ENCODE data around the gene DUSP2.
A peak's percentile ranks its signal among the peaks of the same experiment; 100 is the strongest.
"Not testable (repeated sequence)": the region's sequence is repeated elsewhere in the genome, so short reads cannot be mapped to it uniquely, and the experiment has no call there.

Gene DUSP2

DNA sequence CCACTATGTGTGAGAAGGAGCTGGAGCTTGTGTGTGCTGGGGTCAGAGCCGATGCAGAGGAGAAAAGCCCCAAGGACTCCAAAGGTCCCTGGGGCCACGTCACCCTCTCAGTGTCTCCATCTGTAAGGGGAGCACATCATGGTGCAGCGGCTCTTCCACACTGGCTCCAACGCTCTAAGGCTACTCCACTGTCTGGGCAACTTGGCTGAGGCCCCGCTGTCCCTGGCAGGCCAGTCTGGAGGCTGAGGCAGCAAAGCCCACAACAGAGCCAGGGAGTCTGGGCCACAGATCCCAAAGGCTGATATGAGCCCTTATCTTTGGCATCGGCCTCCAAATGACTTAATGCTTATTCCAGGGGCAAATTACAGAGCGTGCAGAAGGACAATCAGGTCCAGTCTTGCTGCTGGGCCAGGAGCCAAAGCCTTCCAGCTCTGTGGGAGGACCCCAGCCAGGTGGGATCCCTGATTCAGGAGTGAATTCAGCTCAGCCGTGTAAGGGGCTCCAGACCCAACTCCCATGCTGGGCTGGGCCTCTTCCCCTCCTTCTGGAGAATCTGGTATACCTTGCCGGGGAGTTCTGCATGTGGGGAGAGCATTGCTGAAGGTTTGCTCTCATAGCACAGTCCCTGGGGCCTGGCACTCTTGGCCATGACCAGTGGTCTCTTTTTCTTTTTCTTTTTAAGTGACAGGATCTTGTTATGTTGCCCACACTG lies 1.8 kb upstream of the DUSP2 start:
- DNase-seq = no peak

DNA sequence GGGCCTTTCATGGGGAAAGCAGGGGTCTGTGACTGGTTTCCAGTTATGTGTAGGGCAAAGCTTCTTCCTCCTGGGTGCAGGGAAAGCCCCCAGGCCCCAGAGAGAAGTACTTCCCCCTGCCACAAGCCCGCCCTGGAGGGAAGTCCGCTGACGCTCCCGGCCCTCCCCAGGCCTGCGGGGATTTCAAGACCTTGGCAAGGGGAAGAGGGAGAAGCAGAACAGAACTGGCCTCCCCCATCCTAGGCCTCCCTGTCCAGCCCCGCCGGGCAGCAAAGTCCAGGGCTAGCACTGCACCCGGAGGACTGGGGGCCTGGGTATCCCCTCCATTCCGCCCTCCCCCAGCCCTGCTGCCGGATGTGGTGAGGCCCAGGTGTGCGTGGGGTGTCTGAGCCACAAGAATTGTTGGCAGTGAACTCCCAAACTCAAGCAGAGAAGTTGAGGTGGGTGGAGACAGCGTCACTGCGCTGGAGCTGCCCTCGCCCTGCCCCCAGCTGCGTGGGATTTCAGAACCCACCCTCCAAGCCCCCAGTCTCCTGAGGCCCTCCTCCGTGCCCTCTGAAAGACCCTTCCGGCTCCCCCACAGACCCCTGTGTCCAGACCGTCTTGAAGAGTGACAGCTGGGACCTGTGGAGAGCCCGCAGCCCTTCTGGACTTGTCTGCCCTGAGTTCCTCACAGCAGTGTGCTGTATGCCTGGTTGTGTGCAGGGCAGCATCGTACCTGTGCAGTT lies 1.1 kb upstream of the DUSP2 start:
- peak; percentile 62 for DNase-seq

DNA sequence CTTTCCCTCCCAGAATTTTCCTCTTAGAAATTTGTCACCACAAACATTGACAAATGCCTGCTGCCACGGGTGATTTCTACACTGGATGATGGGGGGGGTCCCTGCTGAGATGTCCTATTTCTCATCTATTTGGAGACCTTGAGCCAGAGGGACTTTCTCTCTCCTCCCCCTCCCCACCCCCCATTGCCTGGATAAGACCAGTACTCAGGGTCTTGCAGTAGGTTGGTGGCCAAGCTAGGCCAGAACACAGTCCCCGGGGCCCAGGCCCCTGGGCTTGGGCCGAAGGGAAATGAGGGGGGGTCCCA lies 560 bp upstream of the DUSP2 start:
- no peak for DNase-seq

DNA sequence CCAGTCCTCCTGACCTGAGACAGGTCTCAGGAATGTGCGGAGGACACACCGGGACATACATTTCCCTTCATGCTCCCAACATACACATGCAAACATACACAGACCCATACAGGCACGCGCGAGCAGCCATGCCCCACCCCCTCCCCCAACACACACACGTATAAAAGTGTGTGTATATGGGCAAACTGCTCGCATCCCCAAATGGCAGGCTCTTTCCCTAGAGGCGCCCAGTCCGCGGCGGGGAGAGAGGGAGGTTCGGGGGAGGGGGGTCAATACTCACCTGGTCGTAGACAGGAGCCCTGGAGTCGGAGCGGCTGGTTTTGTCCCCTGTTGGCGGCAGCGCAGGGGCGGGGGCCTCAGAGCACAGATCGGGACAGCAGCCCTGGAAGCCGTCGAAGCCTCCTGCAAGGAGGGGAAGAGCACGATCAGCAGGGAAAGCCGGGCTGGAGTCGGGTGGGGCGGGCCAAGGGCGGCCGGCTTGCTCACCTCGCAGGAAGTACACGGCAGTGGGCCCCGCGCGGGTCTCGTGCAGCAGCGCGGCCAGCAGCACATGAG lies 682 bp downstream of the DUSP2 start:
- no peak for DNase-seq

DNA sequence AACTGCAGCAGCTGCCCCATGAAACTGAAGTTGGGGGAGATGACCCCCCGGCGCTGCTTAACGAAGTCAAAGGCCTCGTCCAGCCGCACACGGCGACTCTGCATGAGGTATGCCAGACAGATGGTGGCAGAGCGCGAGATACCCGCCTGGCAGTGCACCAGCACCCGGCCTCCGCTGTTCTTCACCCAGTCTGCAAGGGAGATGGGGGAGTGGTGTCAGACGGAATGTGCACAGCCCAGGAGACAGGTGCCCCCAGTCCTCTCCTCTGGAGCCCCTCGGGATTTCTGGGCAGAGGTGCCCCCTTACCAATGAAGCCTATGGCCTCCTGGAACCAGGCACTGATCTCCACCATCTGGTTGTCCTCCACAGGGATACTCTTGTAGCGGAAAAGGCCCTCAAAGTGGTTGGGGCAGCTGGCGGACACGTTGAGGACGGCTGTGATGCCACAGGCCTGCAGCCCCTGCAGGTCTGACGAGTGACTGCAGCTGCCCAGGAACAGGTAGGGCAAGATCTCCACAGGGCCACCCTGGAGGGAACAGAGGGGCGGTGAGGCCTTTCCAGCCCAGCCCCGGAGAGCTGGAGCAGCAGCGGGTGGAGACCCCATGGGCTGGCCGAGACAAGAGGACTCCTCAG lies 1.3 kb downstream of the DUSP2 start:
- DNase-seq = no peak

DNA sequence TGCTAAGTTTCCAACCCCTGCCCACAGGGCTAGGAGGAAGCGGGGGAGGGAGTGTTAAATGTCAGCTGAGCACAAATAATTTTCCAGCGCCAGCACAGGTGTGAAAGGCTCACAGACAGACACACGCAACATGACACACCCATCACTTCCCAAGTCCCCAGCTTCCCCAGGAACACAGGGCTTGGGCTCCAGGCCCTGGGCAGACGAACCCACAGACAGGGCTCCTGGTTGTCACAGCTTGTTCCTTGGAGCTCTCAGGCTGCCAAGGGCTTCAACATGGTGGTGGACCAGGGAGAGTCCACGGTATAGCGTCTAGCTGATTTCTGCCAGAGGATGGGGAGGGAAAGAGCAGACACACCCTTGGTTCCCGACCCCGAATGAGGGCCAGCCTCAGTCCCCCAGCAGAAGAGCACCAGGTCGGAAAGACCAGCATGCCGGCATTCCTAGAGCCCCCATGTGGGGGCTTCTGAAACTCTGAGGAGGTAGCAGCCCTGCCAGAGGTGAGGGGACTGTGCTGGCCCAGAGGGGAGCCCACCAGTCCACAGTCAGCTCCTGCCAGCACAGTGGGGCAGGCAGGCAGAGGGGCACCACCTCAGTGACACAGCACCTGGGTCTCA lies 1.9 kb downstream of the DUSP2 start:
- DNase-seq = no peak

DNA sequence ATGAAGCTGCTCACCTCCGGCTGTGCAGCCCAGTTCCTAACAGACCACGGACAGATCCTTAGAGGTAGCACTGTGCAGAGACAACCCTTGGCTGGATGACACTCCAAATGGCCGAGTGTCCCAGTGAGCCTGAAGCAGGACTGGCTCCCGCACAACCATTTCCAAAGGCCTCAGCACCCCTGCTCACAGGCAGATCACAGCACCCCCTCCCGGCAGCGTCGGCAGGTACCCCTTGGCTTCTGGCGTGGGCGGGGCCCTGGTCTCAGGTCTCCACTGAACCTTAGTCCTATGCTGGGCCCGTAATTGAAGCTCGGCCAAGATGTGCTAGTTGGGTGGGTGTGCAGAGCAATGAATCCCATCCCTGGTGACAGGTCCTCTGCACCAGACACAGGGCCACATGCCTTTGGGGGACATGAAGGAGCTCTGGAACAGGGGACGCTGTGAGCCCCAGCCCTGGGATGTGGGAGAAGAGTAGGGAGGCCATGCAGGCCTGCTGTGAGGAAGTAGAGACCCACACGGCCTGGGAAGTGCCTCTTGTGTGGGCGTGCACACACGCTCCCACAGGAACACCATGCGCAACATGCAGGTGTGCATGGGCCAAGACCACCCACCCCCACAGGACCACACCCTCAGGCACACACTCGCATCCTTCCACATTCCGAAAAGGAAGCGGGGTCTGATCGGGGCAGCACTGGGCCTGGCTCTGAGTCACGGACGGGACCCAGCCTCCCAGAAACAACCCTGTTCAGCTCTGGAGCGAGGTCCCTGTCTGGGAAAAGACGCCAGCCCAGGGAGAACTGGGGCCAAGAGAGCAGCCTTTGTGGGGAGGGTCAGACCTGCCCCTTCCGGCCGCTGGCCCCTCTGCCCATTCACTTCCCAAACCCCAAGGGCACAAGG lies 2.8 kb downstream of the DUSP2 start:
- DNase-seq = no peak

DNA sequence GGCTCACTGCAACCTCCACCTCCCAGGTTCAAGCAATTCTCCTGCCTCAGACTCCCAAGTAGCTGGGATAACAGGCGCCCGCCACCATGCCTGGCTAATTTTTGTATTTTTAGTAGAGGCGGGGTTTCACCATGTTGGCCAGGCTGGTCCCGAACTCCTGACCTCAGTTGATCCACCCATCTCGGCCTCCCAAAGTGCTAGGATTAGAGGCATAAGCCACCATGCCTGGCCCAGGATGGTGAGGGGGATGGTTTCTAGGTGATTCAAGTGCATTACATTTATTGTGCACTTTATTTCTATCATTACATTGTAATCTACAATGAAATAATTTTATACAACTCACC lies 3.6 kb downstream of the DUSP2 start:
- not testable (repeated sequence) for DNase-seq

DNA sequence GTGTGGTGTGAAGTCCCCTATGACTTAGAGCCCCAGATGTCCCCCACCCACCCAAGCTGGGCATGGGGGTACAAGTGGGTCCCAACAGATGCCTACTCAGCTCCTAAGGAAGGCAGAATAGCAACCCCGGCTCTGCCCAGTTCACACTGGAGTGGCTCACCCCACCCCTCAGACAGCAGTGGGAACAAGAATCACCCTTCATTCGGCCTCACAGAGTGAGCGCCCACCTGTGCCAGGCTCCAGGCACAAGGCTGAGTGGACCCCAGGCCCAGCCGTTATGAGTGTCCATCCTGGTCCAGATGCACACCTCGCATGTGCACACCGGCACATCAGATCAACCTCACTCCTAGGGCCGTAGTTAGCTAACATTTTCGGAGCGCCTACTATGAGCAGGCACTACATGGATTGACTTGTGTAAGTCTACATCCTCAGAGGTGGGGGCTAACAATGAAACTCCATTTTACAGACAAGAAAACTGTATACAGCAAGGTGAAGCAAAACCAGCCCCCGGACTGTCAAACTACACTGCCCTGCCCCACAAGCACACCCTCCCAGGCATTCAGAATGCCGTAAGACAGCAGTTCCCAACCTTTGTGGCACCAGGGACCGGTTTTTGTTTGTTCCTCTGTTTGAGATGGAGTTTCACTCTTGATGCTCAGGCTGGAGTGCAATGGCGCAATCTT lies 4.2 kb downstream of the DUSP2 start:
- no peak for DNase-seq

DNA sequence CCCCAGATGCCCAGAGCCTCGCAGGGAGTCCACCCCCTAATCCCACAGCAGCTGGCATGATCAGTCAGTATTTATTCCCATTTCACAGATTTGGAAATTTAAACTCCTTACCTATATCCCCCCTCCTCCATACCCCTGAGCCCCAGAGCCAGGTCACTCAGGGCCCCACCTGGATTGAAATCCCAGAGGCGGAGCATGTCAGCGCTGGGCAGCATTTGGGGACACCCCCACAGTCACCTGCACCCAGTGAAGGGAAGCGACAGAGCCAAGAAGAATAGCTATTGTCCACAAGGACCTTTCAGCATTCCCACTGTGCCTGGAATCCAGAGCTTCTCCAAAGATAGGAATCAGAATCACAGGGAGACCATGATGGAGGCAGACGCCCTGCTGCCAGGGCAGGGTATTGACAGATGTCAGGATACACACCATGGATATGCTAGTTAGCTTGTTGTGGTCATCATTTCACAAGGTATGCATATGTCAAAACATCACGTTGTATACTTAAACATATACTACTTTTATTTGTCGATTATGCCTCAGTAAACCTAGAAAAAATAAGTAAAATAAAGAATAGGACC lies 6.0 kb downstream of the DUSP2 start:
- DNase-seq = no peak

DNA sequence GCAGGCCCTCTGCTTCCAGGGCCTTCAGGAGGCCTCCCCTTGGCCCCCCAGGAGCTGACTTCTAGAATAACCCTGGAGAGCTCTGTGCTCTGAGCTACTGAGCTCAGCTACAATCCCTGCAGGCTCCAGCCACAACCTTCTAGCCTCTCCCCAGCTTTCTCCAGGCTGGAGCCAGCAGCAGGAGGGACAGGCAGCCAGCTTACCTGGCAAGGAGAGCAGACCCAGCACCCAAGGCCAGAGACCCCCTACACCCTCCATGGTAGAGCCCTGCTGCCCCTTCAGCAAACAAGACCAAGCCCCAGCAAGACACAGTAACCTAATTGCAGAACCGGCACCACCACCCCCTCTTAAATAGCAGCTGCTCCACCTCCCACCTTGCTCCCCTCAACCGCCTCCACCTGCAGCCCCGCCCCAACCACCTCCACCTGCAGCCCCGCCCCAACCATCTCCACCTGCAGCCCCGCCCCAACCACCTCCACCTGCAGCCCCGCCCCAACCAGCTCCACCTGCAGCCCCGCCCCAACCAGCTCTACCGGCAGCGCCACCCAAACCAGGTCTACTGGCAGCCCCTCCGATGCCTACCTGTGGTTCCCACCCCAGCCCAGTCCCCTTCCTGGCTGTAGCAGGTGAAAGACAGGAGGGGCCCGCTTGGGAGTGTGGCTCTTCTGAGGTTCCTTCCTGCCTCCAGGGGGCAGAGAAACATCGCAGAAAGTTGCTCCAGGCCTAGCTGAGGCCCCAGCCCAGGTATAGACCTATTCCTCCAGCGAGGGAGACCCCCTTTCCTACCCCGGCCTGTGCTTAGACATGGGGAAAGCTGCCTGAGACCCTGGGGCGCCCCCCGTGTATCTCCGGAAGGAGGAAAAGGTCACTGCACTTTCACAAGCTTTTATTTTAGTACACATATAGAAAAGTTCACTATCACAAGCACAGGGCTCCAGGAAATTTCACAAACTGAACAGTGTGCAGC lies 6.8 kb downstream of the DUSP2 start, which contains the start of gene ASTL:
ASTL (minus strand) TSS at position 324 of the 967 bp plus-strand sequence; CDS start at position 258, 66 bp downstream.
- DNase-seq = no peak

DNA sequence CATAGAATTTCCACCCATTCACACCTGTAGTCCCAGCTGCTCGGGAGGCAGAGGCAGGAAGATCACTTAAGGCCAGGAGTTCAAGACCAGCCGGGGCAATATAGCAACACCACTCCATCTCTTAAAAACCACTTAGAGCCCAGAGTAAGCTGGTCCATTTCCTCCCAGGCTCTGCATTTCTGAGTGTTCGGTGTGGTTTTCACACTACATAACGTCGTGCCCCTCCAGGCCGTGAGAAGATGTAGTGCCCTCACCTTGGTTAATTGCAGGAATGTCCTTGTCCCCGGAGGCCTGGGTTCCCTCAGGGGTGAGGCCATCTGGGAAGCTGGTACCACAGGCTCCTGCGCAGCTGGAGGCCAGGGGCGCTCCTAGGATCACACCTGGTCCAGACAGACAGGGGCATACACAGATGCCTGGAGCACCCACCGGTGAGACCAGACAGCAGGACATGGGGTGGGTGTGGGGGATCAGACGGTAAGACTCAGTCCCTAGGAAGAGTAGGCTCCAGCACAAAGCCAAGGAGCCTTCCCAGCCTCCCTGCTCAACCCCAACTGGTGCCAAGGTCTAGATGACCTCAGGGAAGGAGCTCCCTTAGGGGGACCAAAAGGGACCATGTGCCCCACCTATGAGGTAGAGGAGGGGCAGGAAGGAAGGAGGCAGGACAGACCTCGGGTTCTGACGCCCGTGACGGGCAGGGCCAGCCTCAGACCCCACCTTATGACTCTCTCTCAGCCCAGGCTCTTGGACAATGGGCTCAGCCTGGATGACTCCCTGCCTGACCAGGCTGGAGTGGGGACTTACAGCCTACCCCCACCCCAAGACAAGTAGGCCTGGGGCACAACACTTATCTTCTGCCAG lies 7.7 kb downstream of the DUSP2 start:
- DNase-seq = no peak

DNA sequence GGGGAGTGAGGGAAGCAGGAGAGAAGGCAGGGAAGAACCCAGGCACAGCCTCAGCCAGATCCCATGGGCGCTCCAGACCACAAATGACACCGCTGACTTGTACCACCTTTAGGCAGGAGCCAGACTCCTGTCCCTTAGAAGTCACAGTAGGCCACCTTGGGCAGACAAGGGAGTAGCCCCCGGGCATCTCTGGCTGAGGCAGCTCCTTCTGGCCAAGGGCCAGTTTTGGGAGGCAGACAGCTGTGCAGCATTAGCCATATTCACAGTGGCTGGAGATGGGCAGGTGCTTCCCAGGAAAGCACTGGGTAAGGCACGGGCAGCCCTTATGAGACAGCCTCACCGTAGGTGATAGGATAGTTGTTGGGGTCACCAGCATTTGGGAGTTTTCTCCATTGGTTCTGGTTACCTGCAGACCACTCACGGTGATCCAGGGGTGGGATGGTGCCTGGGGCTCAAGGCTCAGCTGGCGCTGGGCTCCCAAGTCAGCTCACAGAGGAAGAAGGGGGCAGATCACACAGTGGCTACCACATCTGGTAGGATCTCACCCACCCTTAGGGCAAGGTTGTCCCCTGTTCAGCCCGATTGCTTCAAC lies 9.0 kb downstream of the DUSP2 start:
- no peak for DNase-seq

DNA sequence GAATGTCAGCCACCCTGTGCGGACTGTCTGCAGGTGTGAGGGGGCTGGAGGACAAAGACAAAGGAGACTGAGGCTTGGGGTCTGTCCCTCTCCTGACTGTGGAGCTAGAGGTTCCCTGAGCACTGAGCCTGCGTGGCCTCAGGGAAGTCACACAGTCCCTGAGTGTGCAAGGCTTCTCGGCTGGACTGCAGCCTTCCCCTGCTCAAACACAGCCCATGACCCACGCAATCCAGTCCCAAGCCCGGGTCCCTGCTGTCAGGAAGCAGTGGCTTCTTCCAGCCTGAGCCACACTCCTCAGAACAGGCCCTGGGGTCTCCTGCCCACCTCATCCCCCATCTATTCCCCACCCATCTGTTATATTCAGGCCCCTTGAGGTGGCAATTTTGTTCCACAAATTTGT lies 9.6 kb downstream of the DUSP2 start:
- DNase-seq = no peak

DNA sequence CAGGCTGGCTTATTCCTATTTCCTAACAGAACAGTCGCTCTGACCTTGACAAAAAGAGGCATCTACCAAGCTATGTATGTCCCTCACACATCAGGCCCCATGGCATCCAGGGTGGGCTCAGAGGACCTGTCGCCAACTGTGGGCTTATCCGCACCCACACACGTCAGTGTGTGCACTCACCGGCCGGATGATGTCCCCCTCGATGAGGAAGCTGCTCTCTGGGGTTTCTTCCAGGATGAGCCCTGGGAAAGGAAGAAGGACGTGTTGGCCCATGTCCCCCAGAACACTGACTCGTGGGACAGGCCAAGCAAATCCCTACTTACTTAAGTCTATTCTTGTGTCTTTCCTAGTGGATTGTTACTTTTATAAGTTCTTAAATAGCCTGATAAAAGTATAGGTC lies 10.1 kb downstream of the DUSP2 start:
- no peak for DNase-seq

DNA sequence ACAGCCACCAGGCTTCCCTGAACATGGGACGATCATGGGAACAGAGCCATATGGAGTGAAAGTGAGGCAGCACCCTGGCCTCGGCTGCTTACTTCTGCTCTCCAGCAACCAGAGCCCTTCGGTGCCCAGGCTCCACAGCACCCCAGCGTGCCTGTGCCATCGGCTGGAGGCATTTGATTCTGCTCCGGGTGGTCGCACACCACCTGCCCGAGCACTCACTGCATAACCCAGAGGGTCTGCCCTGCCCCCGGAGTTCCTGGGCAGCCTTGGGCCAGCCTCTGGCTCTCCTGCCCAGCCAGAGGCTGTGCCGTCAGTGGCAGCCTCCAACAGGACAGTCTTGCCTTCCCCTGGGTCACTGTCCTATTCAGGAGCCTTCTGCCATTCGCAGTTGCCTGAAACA lies 10.8 kb downstream of the DUSP2 start:
- no peak for DNase-seq

DNA sequence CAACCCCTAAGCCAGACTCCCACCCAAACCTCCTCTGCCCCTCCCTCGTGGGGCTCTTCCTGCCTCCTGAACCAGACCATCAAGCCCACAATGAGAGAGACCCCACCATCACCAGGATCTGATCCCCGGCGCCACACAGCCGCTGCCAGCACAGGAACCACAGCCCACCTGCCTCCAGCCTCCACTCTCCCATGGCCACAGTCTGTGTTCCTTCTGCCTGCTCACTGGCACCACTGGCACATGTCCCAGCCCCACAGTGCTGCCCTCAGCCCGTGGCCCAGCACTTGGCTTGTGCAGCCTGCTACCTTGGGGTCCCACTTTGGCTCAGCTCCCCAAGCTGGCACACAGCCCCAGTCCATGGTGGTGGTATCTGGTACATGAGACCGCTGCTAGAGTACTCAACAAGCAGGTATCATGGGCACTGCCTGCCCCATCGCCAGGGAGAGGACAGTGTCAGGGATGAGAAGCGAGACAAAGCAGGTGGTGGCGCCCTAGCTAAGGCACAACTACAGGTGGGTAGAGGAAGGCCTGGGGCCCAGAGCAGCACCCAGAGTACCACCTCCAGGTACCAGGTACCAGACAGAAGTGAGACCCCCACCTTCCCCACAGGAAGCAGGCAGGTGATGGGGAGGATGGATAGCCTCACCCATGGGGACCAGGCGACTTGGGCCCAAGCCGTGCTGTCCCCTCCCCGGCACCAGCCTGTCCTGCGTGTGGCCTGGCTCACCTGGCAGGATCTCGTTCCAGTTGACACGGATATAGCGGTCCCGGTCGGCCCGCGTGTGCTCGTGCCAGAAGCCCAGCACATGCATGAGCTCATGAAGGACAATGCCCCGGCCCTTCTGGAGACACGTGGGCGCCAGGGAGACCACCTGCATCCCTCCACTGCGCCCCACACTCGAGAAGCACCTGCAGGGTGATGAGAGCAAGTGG lies 13.2 kb downstream of the DUSP2 start:
- DNase-seq = no peak

Data from NCI-H226 (cell line).